ENCODE measurements around the gene HOXC6.

HOXC6 gene

GRCh38 chr12:53991077-53991460 is 37.2 kb upstream of the HOXC6 start (continued):
- TF ChIP-seq ZNF518A (tag by site-specific recombination; conservative IDR thresholded peaks at IDR 0.05; ENCODE audit: low read depth) (no peak), ZBTB17 (tag by site-specific recombination; IDR thresholded peaks at IDR 0.05) (peak; percentile 97), ZNF670 (tag by site-specific recombination; IDR thresholded peaks at IDR 0.05; ENCODE audit: low read depth) (no peak), ZNF133 (tag by site-specific recombination; IDR thresholded peaks at IDR 0.05) (no peak), ZNF701 (tag by site-specific recombination; IDR thresholded peaks at IDR 0.05) (no peak), PRDM1 (tag by site-specific recombination; IDR thresholded peaks at IDR 0.05) (peak; percentile 38; the same call in 1 of the 2 replicates), ZNF335 (tag by site-specific recombination; conservative IDR thresholded peaks at IDR 0.05) (peak; percentile 29; the same call in 1 of the 2 replicates), ZNF223 (tag by site-specific recombination; IDR thresholded peaks at IDR 0.05) (no peak), ZNF449 (tag by site-specific recombination; IDR thresholded peaks at IDR 0.05) (no peak), ZNF791 (tag by site-specific recombination; IDR thresholded peaks at IDR 0.05) (no peak), ZNF514 (tag by site-specific recombination; IDR thresholded peaks at IDR 0.05) (no peak), ZNF2 (tag by site-specific recombination; IDR thresholded peaks at IDR 0.05) (no peak), ZFP37 (tag by site-specific recombination; IDR thresholded peaks at IDR 0.05) (no peak), ZEB2 (tag by site-specific recombination; IDR thresholded peaks at IDR 0.05) (no peak), ZBTB26 (tag by site-specific recombination; optimal IDR thresholded peaks at IDR 0.05) (no peak), ZNF324 (tag by site-specific recombination; IDR thresholded peaks at IDR 0.05) (no peak), ZXDB (tag by site-specific recombination; IDR thresholded peaks at IDR 0.05) (peak; percentile 23; the same call in 1 of the 2 replicates), ZNF707 (tag by site-specific recombination; IDR thresholded peaks at IDR 0.05) (no peak), ZNF549 (tag by site-specific recombination; IDR thresholded peaks at IDR 0.05) (no peak), ZNF341 (tag by site-specific recombination; IDR thresholded peaks at IDR 0.05; ENCODE audit: low read depth) (peak; percentile 45; the same call in 1 of the 2 replicates), ZNF19 (tag by site-specific recombination; IDR thresholded peaks at IDR 0.05; ENCODE audit: low read depth) (no peak), ZNF704 (tag by site-specific recombination; IDR thresholded peaks at IDR 0.05) (no peak), TRIM28 (IDR thresholded peaks at IDR 0.05; ENCODE audit: borderline replicate concordance, low read length) (no peak), ZNF280D (tag by site-specific recombination; IDR thresholded peaks at IDR 0.05) (no peak), ZSCAN16 (tag by site-specific recombination; IDR thresholded peaks at IDR 0.05) (no peak), IKZF3 (tag by site-specific recombination; IDR thresholded peaks at IDR 0.05) (peak; percentile 67), ZNF311 (tag by site-specific recombination; IDR thresholded peaks at IDR 0.05; ENCODE audit: borderline replicate concordance) (no peak), ZNF76 (tag by site-specific recombination; IDR thresholded peaks at IDR 0.05; ENCODE audit: borderline replicate concordance, low read depth) (0 out of 2 replicates have a peak, but pooled peaks have one; percentile 11), ZBTB6 (tag by site-specific recombination; IDR thresholded peaks at IDR 0.05) (peak; percentile 93)
